Ramos (cell line): Measurements from ENCODE around the gene RPS2.

ENCODE experiments used
- in situ Hi-C: fragments of 300-500 bp; cut with MboI; formaldehyde crosslinking; loops from one replicate; pipeline ENCODE4 v1.14.3; 2022; ENCODE audit warnings: low sequenced_read_pairs; ENCODE audit not compliant: unreplicated experiment

RPS2 gene

GRCh38 chr16:2001035-2001434 lies 36.4 kb upstream of the RPS2 start:
- in situ Hi-C loops: loop anchor here (25.0 kb wide), 1 partner anchor 511 kb away; the partner anchor contains the start of genes AMDHD2 and ATP6V0C

- in situ Hi-C loops: loop anchor here (25.0 kb wide), 1 partner anchor 512 kb away; the partner anchor contains the start of genes AMDHD2 and ATP6V0C
Observed at GRCh38 chr16:1999866-2000514, 35.4 kb upstream of the RPS2 start.

- in situ Hi-C loops: no loop called here
Observed at GRCh38 chr16:1998852-1999801, 34.5 kb upstream of the RPS2 start.

- in situ Hi-C loops: no loop called here
Observed at GRCh38 chr16:1998360-1998835, 33.8 kb upstream of the RPS2 start.

- in situ Hi-C loops: no loop called here
Observed at GRCh38 chr16:1997494-1998359, 33.1 kb upstream of the RPS2 start.

GRCh38 chr16:1993731-1994131 lies 29.1 kb upstream of the RPS2 start:
- in situ Hi-C loops: no loop called here

- in situ Hi-C loops: no loop called here
Observed at GRCh38 chr16:1992704-1993317, 28.2 kb upstream of the RPS2 start.

- in situ Hi-C loops: no loop called here
Observed at GRCh38 chr16:1991948-1992703, 27.5 kb upstream of the RPS2 start.

GRCh38 chr16:1991588-1991947 lies 26.9 kb upstream of the RPS2 start:
- in situ Hi-C loops: no loop called here

GRCh38 chr16:1991135-1991551 lies 26.5 kb upstream of the RPS2 start:
- in situ Hi-C loops: no loop called here

- in situ Hi-C loops: no loop called here
Observed at GRCh38 chr16:1990351-1991134, 25.9 kb upstream of the RPS2 start.

- in situ Hi-C loops: no loop called here
Observed at GRCh38 chr16:1990101-1990350, 25.4 kb upstream of the RPS2 start.

GRCh38 chr16:1989209-1990100 lies 24.8 kb upstream of the RPS2 start, which contains the start of gene SYNGR3:
Gene SYNGR3, plus strand, starts transcription at chr16:1989970. Its CDS starts 133 bp downstream, at chr16:1990103.
- in situ Hi-C loops: no loop called here

- in situ Hi-C loops: no loop called here
Observed at GRCh38 chr16:1987198-1987597, 22.6 kb upstream of the RPS2 start.

- in situ Hi-C loops: no loop called here
Observed at GRCh38 chr16:1985466-1986150, 21.0 kb upstream of the RPS2 start.

- in situ Hi-C loops: no loop called here
Observed at GRCh38 chr16:1984347-1985225, 20.0 kb upstream of the RPS2 start.
